Gastrocnemius medialis (tissue), 4 donors: ENCODE results near the gene PSTPIP1. TPM values are rescaled to one million over a fixed set of nuclear protein-coding genes. Genes with fewer than 3 reads are reported as not detected.
A peak's percentile ranks its signal among the peaks of the same experiment; 100 is the strongest.

ENCODE experiments used
- ATAC-seq, 2 donors: fragments of 150-250 bp; one replicate each; pipeline ENCODE4 v1.9.1; 2016
- DNase-seq, 2 donors: peaks; one replicate each; pipeline ENCODE4 v3.0.0-alpha.2; 2019
- H3K27ac ChIP-seq, 4 donors: fragments of 200-600 bp; sonication (generic); 1 replicate in 1 of 4; 2 replicates in 3 of 4; pipeline ENCODE4 v1.5.1; 2016 to 2018; ENCODE audit warnings: mild to moderate bottlenecking in 2 of 4, moderate library complexity in 1 of 4
- H3K27me3 ChIP-seq, 3 donors: fragments of 200-600 bp; sonication (generic) in 2 of 3; 1 replicate in 1 of 3; 2 replicates in 2 of 3; pipeline versions ENCODE4 v1.5.1 to v1.6.0; 2016 to 2019; ENCODE audit warnings: mild to moderate bottlenecking in 1 of 3, moderate library complexity in 1 of 3
- H3K36me3 ChIP-seq, 2 donors: fragments of 200-600 bp; sonication (generic) in 1 of 2; one replicate each; pipeline ENCODE4 v1.5.1; 2017 to 2018
- H3K4me1 ChIP-seq, 2 donors: fragments of 200-600 bp; sonication (generic) in 1 of 2; one replicate each; pipeline ENCODE4 v1.5.1; 2016 to 2017; ENCODE audit warnings: mild to moderate bottlenecking in 2 of 2
- H3K4me3 ChIP-seq, 4 donors: fragments of 200-600 bp; sonication (generic) in 3 of 4; 1 replicate in 1 of 4; 2 replicates in 3 of 4; pipeline ENCODE4 v1.5.1; 2016 to 2019; ENCODE audit warnings: mild to moderate bottlenecking in 2 of 4
- H3K9me3 ChIP-seq, 3 donors: fragments of 200-600 bp; sonication (generic) in 2 of 3; 1 replicate in 1 of 3; 2 replicates in 2 of 3; pipeline ENCODE4 v1.5.1; 2016 to 2019
- POLR2A ChIP-seq, 2 donors: fragments of 450-650 bp; IDR thresholded peaks; one replicate each; pipeline ENCODE4 v1.6.1; 2017; ENCODE audit warnings: antibody characterized with exemption in 2 of 2, mild to moderate bottlenecking in 2 of 2, moderate library complexity in 2 of 2
- in situ Hi-C, 4 donors: fragments of 200-750 bp; cut with MboI; loops; one replicate each; pipeline versions ENCODE4 v1.15.0 to v1.8.0; 2017; ENCODE audit warnings: low sequenced_read_pairs in 4 of 4
- intact Hi-C: fragments of 100-400 bp; cut with DNase I; formaldehyde crosslinking; loops from one replicate; pipeline ENCODE4 v1.15.1; 2023; ENCODE audit warnings: low total_unique reads
- total RNA-seq, 4 donors: library from RNA; depleted of rRNA; stranded (reverse); fragments of >200 nt; gene quantifications; one replicate each; pipeline versions ENCODE4 v1.1.0 to v1.2.3, GENCODE V29; 2016
- TF ChIP-seq, protein P1 (sequence below), 5 experiments: fragments of 450-650 bp in 3 of 5; fragments of 200-600 bp in 2 of 5; sonication (generic) in 2 of 5; IDR thresholded peaks in 4 of 5; conservative IDR thresholded peaks in 1 of 5; 1 replicate in 4 of 5; 2 replicates in 1 of 5; pipeline ENCODE4 v1.5.1; 2016 to 2019; ENCODE audit warnings: antibody characterized with exemption in 5 of 5, mild to moderate bottlenecking in 3 of 5, moderate library complexity in 3 of 5

The PSTPIP1 gene
- total RNA-seq, 4 donors from 2014 or later: 0.76 to 5.2 (median 3.1) TPM; not detected in 1

DNA sequence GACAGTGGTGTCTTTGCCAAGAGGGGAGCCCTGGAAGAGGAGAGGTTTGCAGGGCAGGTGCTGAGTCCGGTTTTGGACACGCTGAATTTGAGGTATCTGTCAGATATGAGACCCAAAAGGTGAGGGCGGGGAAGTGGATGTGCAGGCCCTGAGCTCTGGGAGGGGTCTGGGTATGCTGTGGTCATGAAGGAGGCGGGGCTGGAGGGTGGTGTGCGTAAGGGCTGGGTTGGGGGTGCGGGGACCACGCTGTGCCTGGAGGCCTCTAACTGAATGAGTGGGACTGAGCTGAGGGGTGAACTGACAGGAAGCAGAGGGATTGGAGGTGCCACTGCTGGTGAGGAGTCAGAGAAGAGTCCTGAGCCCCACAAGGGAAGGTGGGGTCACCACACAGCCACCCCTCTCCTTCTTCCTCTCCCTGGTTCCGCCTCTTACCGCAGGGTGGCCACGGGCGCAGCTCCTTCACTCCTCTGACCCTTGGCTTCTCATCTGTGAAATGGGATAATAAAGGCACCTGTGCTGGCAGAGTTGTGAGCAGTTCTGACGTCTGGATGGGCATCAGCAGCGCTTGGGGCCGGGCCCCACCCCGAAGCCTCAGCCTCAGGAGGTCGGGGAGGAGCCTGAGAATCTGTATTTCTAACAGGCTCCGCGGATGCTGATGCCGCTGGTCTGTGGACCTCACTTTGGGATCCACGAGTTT lies 28.8 kb downstream of the PSTPIP1 start:
- in situ Hi-C loops (loop anchor here in 2 of 4 donors (10.0 kb wide), 2 partner anchors 81 to 521 kb away; no protein-coding TSS in a partner anchor), intact Hi-C loops (loop anchor here (1.0 to 10.0 kb wide), 4 partner anchors 61 to 611 kb away; partner anchors contain the start of gene LINGO1)
- no peaks in the 10 kb centered on the region for H3K36me3 ChIP-seq
- H3K4me1 ChIP-seq: peaks cover 0 to 10% of the 10 kb centered on the region in 2 donors
- no peaks in the 10 kb centered on the region for H3K9me3 ChIP-seq
- peak in 1 of 2 donors; percentile 12 for DNase-seq
- TF ChIP-seq POLR2A (IDR thresholded peaks at IDR 0.05): no peak
- TF ChIP-seq, protein P1, sequence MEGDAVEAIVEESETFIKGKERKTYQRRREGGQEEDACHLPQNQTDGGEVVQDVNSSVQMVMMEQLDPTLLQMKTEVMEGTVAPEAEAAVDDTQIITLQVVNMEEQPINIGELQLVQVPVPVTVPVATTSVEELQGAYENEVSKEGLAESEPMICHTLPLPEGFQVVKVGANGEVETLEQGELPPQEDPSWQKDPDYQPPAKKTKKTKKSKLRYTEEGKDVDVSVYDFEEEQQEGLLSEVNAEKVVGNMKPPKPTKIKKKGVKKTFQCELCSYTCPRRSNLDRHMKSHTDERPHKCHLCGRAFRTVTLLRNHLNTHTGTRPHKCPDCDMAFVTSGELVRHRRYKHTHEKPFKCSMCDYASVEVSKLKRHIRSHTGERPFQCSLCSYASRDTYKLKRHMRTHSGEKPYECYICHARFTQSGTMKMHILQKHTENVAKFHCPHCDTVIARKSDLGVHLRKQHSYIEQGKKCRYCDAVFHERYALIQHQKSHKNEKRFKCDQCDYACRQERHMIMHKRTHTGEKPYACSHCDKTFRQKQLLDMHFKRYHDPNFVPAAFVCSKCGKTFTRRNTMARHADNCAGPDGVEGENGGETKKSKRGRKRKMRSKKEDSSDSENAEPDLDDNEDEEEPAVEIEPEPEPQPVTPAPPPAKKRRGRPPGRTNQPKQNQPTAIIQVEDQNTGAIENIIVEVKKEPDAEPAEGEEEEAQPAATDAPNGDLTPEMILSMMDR (IDR thresholded peaks at IDR 0.05 in 4 of 5, conservative IDR thresholded peaks at IDR 0.05 in 1 of 5): no peak
- no peaks in the 10 kb centered on the region for H3K27me3 ChIP-seq
- H3K27ac ChIP-seq: no peak overlapping the region
- ATAC-seq: peak; percentile 4 to 12
- no peak overlapping the region for H3K4me3 ChIP-seq

DNA sequence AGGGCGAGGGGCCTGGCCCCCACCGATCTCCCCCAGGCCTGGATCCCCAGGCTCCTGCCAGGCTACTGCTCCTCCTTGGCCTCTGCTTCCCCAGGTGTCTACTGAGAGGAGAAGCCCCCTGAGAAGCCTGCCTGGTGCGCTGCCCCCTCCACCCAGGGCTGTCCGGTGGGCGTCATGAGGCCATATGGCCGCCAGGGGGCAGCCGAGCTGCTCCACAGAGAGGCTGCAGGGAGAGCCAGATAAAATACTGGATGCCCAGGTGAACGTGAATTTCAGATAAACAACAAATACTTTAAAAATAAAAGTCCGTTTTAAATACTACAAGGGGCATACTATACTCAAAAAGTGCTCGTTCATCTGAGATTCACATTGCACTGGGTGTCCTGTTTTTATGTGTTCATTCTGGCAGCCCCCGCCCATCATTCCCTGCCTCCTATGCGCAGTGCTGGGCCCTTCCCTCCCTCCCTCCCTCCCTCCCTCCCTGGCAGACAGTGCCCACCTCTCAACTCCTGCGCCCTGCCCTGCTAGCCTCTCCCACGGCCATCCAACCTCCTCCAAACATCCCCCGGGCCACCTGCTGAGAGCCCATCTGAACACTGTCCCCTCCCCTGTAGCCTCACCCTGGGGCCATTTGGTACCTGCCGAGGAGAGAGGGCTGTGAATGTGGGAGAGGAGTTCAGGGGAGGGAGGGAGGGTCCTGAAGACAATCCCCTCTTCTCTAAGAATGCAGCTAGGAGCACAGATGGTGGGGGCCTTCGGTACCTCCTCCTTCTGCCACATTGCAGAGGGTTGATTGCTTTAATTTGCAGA lies 29.6 kb downstream of the PSTPIP1 start:
- H3K27me3 ChIP-seq: no peaks in the 10 kb centered on the region
- in situ Hi-C loops (loop anchor here in 2 of 4 donors (10.0 kb wide), 2 partner anchors 80 to 520 kb away; no protein-coding TSS in a partner anchor), intact Hi-C loops (loop anchor here (1.0 to 10.0 kb wide), 4 partner anchors 60 to 610 kb away; partner anchors contain the start of gene LINGO1)
- TF ChIP-seq, protein P1 (IDR thresholded peaks at IDR 0.05 in 4 of 5, conservative IDR thresholded peaks at IDR 0.05 in 1 of 5): peak; percentile 86 to 98 (median 95)
- no peak for TF ChIP-seq POLR2A (IDR thresholded peaks at IDR 0.05)
- no peaks in the 10 kb centered on the region for H3K36me3 ChIP-seq
- no peaks in the 10 kb centered on the region for H3K9me3 ChIP-seq
- DNase-seq: peak in 1 of 2 donors; percentile 56
- H3K4me3 ChIP-seq: no peak overlapping the region
- ATAC-seq: peak; percentile 58 to 72
- no peak overlapping the region for H3K27ac ChIP-seq
- peaks cover 0 to 10% of the 10 kb centered on the region in 2 donors for H3K4me1 ChIP-seq

DNA sequence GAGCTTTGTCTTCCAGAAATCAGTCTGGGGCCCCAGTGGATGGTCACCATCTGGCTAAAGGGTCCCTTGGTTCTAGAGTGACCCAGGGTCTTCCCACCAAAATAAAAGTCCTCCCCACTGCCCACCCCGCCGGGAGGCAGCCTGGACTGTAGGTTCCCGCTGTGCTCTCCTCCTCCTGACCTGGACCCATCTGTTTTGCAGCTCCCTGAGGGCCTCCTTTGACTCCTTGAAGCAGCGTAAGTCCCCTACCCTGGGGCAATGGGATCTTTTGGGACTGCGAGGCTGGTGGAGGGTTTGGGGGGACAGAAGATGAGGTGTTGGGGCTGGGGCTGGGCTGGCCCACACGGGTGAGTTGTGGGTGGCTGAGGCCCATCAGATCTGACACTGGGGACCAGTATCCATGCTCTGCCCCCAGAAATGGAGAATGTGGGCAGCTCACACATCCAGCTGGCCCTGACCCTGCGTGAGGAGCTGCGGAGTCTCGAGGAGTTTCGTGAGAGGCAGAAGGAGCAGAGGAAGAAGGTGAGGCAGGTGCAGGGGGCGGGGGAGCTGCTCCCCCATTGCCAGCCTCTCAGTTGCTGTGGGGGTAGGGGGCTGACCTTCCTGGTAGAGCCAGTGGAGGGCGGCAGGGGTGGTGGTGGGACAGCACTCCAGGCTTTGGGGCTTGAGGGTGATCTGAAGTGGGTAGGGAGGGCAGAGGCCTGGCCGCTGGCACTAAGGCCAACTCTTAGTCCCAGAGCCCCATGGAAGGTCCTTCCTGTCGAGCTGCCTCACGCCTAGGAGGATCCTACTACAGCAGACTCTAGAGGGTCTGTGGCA lies 30.4 kb downstream of the PSTPIP1 start:
- peak in 1 of 2 donors; percentile 13 for DNase-seq
- H3K4me1 ChIP-seq: peaks cover 0 to 10% of the 10 kb centered on the region in 2 donors

More for the DNA sequence above, 30.4 kb downstream of the PSTPIP1 start:
- Histone ChIP-seq H3K27ac (no peak overlapping the region), H3K9me3 (no peaks in the 10 kb centered on the region), H3K36me3 (no peaks in the 10 kb centered on the region), H3K4me3 (no peak overlapping the region), H3K27me3 (no peaks in the 10 kb centered on the region)
- TF ChIP-seq, protein P1 (IDR thresholded peaks at IDR 0.05 in 4 of 5, conservative IDR thresholded peaks at IDR 0.05 in 1 of 5): no peak
- TF ChIP-seq POLR2A (IDR thresholded peaks at IDR 0.05): no peak
- in situ Hi-C loops: loop anchor here in 2 of 4 donors (10.0 kb wide), 2 partner anchors 80 to 520 kb away; no protein-coding TSS in a partner anchor
- intact Hi-C loops: loop anchor here (2.0 to 10.0 kb wide), 2 partner anchors 60 to 610 kb away; partner anchors contain the start of gene LINGO1
- ATAC-seq: no peak
